HEK293 (cell line): ENCODE measurements around the gene CASZ1.

Source experiments
- CTCF ChIA-PET: fragments of 350-600 bp; formaldehyde crosslinking; extraction: SDS; loops from one replicate; lab custom pipeline; 2021; ENCODE audit warnings: antibody characterized with exemption; lab: Yijun Ruan, JAX
- POLR2A ChIA-PET: fragments of 300-600 bp; formaldehyde crosslinking; extraction: SDS; loops from one replicate; lab custom pipeline; 2020; ENCODE audit warnings: antibody characterized with exemption, inconsistent platforms; lab: Yijun Ruan, JAX
- H3K27ac ChIP-seq: fragments of 200-500 bp; sonication (Bioruptor generic); 2 replicates; pipeline ENCODE4 v1.5.1; 2014; ENCODE audit warnings: low read depth, low read length, control low read depth, inconsistent platforms; ENCODE audit errors: extremely low read depth
- H3K36me3 ChIP-seq, 2 experiments: fragments of 200-500 bp in 1 of 2; sonication (Bioruptor generic) in 1 of 2; 1 replicate in 1 of 2; 2 replicates in 1 of 2; pipeline ENCODE4 v1.5.1; 2014 to 2017; ENCODE audit warnings: inconsistent platforms in 2 of 2, low read length in 2 of 2; ENCODE audit not compliant: control insufficient read depth in 2 of 2, insufficient read depth in 1 of 2
- H3K4me1 ChIP-seq: fragments of 200-500 bp; sonication (Bioruptor generic); 2 replicates; pipeline ENCODE4 v1.5.1; 2014; ENCODE audit warnings: mild to moderate bottlenecking, low read length, inconsistent platforms; ENCODE audit not compliant: control insufficient read depth, insufficient read depth
- H3K4me3 ChIP-seq: 2 replicates; pipeline ENCODE4 v1.5.1; 2011; ENCODE audit warnings: low read depth, mild to moderate bottlenecking, control low read depth, low read length, moderate library complexity
- H3K9me3 ChIP-seq: fragments of 200-500 bp; sonication (Bioruptor generic); 2 replicates; pipeline ENCODE4 v1.5.1; 2014; ENCODE audit warnings: low read depth, low read length, inconsistent platforms; ENCODE audit not compliant: control insufficient read depth, insufficient read depth
- EGR2 ChIP-seq: fragments of 450-650 bp; formaldehyde crosslinking; IDR thresholded peaks from 2 replicates; pipeline ENCODE4 v1.5.1; 2016; ENCODE audit warnings: low read depth, missing biosample characterization, missing genetic modification characterization
- GLI4 ChIP-seq: fragments of 450-650 bp; formaldehyde crosslinking; IDR thresholded peaks from 2 replicates; pipeline ENCODE4 v1.5.1; 2016; ENCODE audit warnings: missing biosample characterization, missing genetic modification characterization
- MYNN ChIP-seq: fragments of 450-650 bp; formaldehyde crosslinking; IDR thresholded peaks from 2 replicates; pipeline ENCODE4 v1.5.1; 2016; ENCODE audit warnings: missing biosample characterization, missing genetic modification characterization, borderline replicate concordance
- PRDM4 ChIP-seq: fragments of 450-650 bp; formaldehyde crosslinking; IDR thresholded peaks from 2 replicates; pipeline ENCODE4 v1.5.1; 2017; ENCODE audit warnings: missing biosample characterization, missing genetic modification characterization
- RBAK ChIP-seq: fragments of 450-650 bp; formaldehyde crosslinking; IDR thresholded peaks from 2 replicates; pipeline ENCODE4 v1.5.1; 2016; ENCODE audit warnings: missing biosample characterization, missing genetic modification characterization
- SP7 ChIP-seq: fragments of 450-650 bp; formaldehyde crosslinking; IDR thresholded peaks from 2 replicates; pipeline ENCODE4 v1.5.1; 2016; ENCODE audit warnings: missing biosample characterization, missing genetic modification characterization
- ZFHX2 ChIP-seq: fragments of 450-650 bp; formaldehyde crosslinking; conservative IDR thresholded peaks from 2 replicates; pipeline ENCODE4 v1.5.1; 2016; ENCODE audit warnings: missing biosample characterization, missing genetic modification characterization
- ZFP3 ChIP-seq: fragments of 450-650 bp; formaldehyde crosslinking; IDR thresholded peaks from 2 replicates; pipeline ENCODE4 v1.5.1; 2016; ENCODE audit warnings: low read depth, missing biosample characterization, missing genetic modification characterization
- ZNF266 ChIP-seq: fragments of 450-650 bp; formaldehyde crosslinking; IDR thresholded peaks from 2 replicates; pipeline ENCODE4 v1.5.1; 2016; ENCODE audit warnings: missing biosample characterization, missing genetic modification characterization, low read depth
- ZNF37A ChIP-seq: fragments of 450-650 bp; IDR thresholded peaks from 2 replicates; pipeline ENCODE4 v1.5.1; 2018; ENCODE audit warnings: missing biosample characterization, missing genetic modification characterization
- ZNF514 ChIP-seq: fragments of 450-650 bp; formaldehyde crosslinking; IDR thresholded peaks from 2 replicates; pipeline ENCODE4 v1.5.1; 2016; ENCODE audit warnings: missing biosample characterization, missing genetic modification characterization
- ZNF530 ChIP-seq: fragments of 450-650 bp; formaldehyde crosslinking; IDR thresholded peaks from 2 replicates; pipeline ENCODE4 v1.5.1; 2016; ENCODE audit warnings: low read depth, missing biosample characterization, missing genetic modification characterization
- ZNF621 ChIP-seq: fragments of 450-650 bp; formaldehyde crosslinking; IDR thresholded peaks from 2 replicates; pipeline ENCODE4 v1.5.1; 2017; ENCODE audit warnings: missing biosample characterization, missing genetic modification characterization
- ZNF629 ChIP-seq: fragments of 450-650 bp; formaldehyde crosslinking; IDR thresholded peaks from 2 replicates; pipeline ENCODE4 v1.5.1; 2017; ENCODE audit warnings: missing biosample characterization, missing genetic modification characterization
- ZNF654 ChIP-seq: fragments of 450-650 bp; formaldehyde crosslinking; IDR thresholded peaks from 2 replicates; pipeline ENCODE4 v1.5.1; 2016; ENCODE audit warnings: low read depth, missing biosample characterization, missing genetic modification characterization
- ZNF664 ChIP-seq: fragments of 450-650 bp; formaldehyde crosslinking; IDR thresholded peaks from 2 replicates; pipeline ENCODE4 v1.5.1; 2016; ENCODE audit warnings: missing biosample characterization, missing genetic modification characterization
- ZNF701 ChIP-seq: fragments of 450-650 bp; formaldehyde crosslinking; IDR thresholded peaks from 2 replicates; pipeline ENCODE4 v1.5.1; 2016; ENCODE audit warnings: missing biosample characterization, missing genetic modification characterization
- ZNF776 ChIP-seq: fragments of 450-650 bp; formaldehyde crosslinking; IDR thresholded peaks from 2 replicates; pipeline ENCODE4 v1.5.0; 2017; ENCODE audit warnings: missing biosample characterization, missing genetic modification characterization, borderline replicate concordance
- ZNF830 ChIP-seq: fragments of 450-650 bp; IDR thresholded peaks from 2 replicates; pipeline ENCODE4 v1.5.0; 2018; ENCODE audit warnings: missing biosample characterization, missing genetic modification characterization, low read depth, mild to moderate bottlenecking, moderate library complexity
- ZNF843 ChIP-seq: fragments of 450-650 bp; formaldehyde crosslinking; IDR thresholded peaks from 2 replicates; pipeline ENCODE4 v1.5.1; 2016; ENCODE audit warnings: missing biosample characterization, missing genetic modification characterization
- ZSCAN16 ChIP-seq: fragments of 450-650 bp; formaldehyde crosslinking; IDR thresholded peaks from 2 replicates; pipeline ENCODE4 v1.5.1; 2016; ENCODE audit warnings: missing biosample characterization, missing genetic modification characterization
- ZSCAN30 ChIP-seq: fragments of 450-650 bp; IDR thresholded peaks from 2 replicates; pipeline ENCODE4 v1.5.1; 2018; ENCODE audit warnings: missing biosample characterization, mild to moderate bottlenecking, missing genetic modification characterization, moderate library complexity
- ZXDB ChIP-seq: fragments of 450-650 bp; formaldehyde crosslinking; IDR thresholded peaks from 2 replicates; pipeline ENCODE4 v1.5.1; 2016; ENCODE audit warnings: missing biosample characterization, missing genetic modification characterization
- TF ChIP-seq, protein P1 (sequence below): fragments of 450-650 bp; formaldehyde crosslinking; conservative IDR thresholded peaks from 2 replicates; pipeline ENCODE4 v1.5.1; 2016; ENCODE audit warnings: low read depth, missing biosample characterization, missing genetic modification characterization
- TF ChIP-seq, protein P2 (sequence below): fragments of 450-650 bp; formaldehyde crosslinking; optimal IDR thresholded peaks from 2 replicates; pipeline ENCODE3; 2016; ENCODE audit warnings: missing biosample characterization, mild to moderate bottlenecking, missing genetic modification characterization

Gene CASZ1

GRCh38 chr1:10835822-10836421 is 39.5 kb upstream of the CASZ1 start (continued):
- peak; percentile 97 for TF ChIP-seq ZFHX2 (tag by site-specific recombination)
- peak; percentile 61; the same call in 1 of the 2 replicates for TF ChIP-seq ZXDB (tag by site-specific recombination)
- TF ChIP-seq ZNF776: no peak
- TF ChIP-seq ZNF664 (tag by site-specific recombination): no peak
- no peak for TF ChIP-seq ZNF654
- no peak for TF ChIP-seq MYNN (tag by site-specific recombination)
- TF ChIP-seq GLI4 (tag by site-specific recombination): no peak
- no peak for TF ChIP-seq ZNF701 (tag by site-specific recombination)
- TF ChIP-seq EGR2 (tag by site-specific recombination): peak; percentile 95
- no peak for TF ChIP-seq ZNF37A
- peak; percentile 59; the same call in 1 of the 2 replicates for TF ChIP-seq SP7 (tag by site-specific recombination)
- TF ChIP-seq ZNF514 (tag by site-specific recombination): no peak
- no peak for TF ChIP-seq ZNF266
- TF ChIP-seq ZSCAN16 (tag by site-specific recombination): no peak

DNA sequence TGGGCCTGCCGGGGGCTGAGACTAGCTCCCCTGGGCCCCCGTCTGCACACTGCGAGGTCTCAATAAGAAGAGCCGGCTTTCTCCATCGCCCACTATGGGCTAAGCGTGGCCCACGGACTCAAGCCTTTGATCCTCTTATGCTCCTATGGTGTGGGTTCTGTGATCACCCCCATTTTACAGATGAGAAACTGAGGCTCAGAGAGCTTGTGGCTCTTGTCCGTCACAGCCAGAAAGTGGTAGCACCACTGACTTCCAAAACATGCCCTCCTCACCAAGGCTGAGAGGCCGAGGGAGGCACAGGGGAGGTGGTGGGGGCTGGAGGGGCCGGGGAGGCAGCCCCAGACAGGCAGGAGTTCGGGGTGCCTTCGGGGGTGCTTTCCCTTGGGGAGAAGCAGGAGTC is 39.0 kb upstream of the CASZ1 start:
- no peaks in the 10 kb centered on the region for H3K36me3 ChIP-seq
- ChIA-PET POLR2A (interaction anchor here (0.7 kb wide), 1 partner anchor 11 kb away, joined by 3 read pairs; no protein-coding TSS in a partner anchor), CTCF (no interaction called here)
- H3K4me3 ChIP-seq: no peak overlapping the region
- TF ChIP-seq, protein P1, sequence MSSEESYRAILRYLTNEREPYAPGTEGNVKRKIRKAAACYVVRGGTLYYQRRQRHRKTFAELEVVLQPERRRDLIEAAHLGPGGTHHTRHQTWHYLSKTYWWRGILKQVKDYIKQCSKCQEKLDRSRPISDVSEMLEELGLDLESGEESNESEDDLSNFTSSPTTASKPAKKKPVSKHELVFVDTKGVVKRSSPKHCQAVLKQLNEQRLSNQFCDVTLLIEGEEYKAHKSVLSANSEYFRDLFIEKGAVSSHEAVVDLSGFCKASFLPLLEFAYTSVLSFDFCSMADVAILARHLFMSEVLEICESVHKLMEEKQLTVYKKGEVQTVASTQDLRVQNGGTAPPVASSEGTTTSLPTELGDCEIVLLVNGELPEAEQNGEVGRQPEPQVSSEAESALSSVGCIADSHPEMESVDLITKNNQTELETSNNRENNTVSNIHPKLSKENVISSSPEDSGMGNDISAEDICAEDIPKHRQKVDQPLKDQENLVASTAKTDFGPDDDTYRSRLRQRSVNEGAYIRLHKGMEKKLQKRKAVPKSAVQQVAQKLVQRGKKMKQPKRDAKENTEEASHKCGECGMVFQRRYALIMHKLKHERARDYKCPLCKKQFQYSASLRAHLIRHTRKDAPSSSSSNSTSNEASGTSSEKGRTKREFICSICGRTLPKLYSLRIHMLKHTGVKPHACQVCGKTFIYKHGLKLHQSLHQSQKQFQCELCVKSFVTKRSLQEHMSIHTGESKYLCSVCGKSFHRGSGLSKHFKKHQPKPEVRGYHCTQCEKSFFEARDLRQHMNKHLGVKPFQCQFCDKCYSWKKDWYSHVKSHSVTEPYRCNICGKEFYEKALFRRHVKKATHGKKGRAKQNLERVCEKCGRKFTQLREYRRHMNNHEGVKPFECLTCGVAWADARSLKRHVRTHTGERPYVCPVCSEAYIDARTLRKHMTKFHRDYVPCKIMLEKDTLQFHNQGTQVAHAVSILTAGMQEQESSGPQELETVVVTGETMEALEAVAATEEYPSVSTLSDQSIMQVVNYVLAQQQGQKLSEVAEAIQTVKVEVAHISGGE (tag by site-specific recombination): no peak
- TF ChIP-seq PRDM4 (tag by site-specific recombination) (no peak), RBAK (tag by site-specific recombination) (no peak), ZFP3 (tag by site-specific recombination) (no peak), ZXDB (tag by site-specific recombination) (no peak), ZNF530 (no peak), ZNF843 (no peak), ZNF830 (no peak), ZSCAN30 (tag by site-specific recombination) (no peak), ZNF629 (tag by site-specific recombination) (no peak), ZNF621 (tag by site-specific recombination) (no peak)
- TF ChIP-seq, protein P2, sequence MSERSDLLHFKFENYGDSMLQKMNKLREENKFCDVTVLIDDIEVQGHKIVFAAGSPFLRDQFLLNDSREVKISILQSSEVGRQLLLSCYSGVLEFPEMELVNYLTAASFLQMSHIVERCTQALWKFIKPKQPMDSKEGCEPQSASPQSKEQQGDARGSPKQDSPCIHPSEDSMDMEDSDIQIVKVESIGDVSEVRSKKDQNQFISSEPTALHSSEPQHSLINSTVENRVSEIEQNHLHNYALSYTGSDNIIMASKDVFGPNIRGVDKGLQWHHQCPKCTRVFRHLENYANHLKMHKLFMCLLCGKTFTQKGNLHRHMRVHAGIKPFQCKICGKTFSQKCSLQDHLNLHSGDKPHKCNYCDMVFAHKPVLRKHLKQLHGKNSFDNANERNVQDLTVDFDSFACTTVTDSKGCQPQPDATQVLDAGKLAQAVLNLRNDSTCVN (tag by site-specific recombination): no peak
- no peak overlapping the region for H3K27ac ChIP-seq
- H3K4me1 ChIP-seq: no peaks in the 10 kb centered on the region
- no peaks in the 10 kb centered on the region for H3K9me3 ChIP-seq
